Stimulated activated naive CD8-positive, alpha-beta T cell treated with anti-CD3 and anti-CD28 coated beads, Interleukin-15, Interleukin-2, amounts not matched to agents 100 U/mL and 50 U/mL, for 24 hours (primary cell): ENCODE data around the gene TMEM221.

Experiments
- ATAC-seq: fragments of 150-1000 bp; cut with Tn5 transposase; one replicate; pipeline ENCODE4 v1.10.0; 2021
- DNase-seq: peaks from one replicate; pipeline ENCODE4 v3.0.0; 2021

Gene TMEM221

GRCh38 chr19:17441241-17442021, 7.0 kb downstream of the TMEM221 start:
- DNase-seq (no peak), ATAC-seq (peak; percentile 66)

- ATAC-seq, result no peak
- no peak for DNase-seq
Measured at GRCh38 chr19:17436874-17437267, 11.6 kb downstream of the TMEM221 start.

- ATAC-seq, result no peak
- DNase-seq, result no peak
Measured at GRCh38 chr19:17436094-17436873, 12.2 kb downstream of the TMEM221 start.

- no peak for ATAC-seq
- no peak for DNase-seq
Measured at GRCh38 chr19:17435218-17435617, 13.2 kb downstream of the TMEM221 start.

GRCh38 chr19:17431417-17431816, 17.1 kb downstream of the TMEM221 start:
- no peak for DNase-seq
- no peak for ATAC-seq

- ATAC-seq (no peak), DNase-seq (no peak)
Measured at GRCh38 chr19:17429641-17430113, 18.8 kb downstream of the TMEM221 start.

- DNase-seq, result peak; percentile 50
- peak; percentile 25 for ATAC-seq
Measured at GRCh38 chr19:17424743-17425365, 23.6 kb downstream of the TMEM221 start.

GRCh38 chr19:17423429-17424208, 24.8 kb downstream of the TMEM221 start:
- DNase-seq, result no peak
- ATAC-seq, result no peak

- no peak for ATAC-seq
Measured at GRCh38 chr19:17421942-17422341, 26.5 kb downstream of the TMEM221 start.

GRCh38 chr19:17420475-17420924, 28.0 kb downstream of the TMEM221 start:
- peak; percentile 58 for DNase-seq

More at GRCh38 chr19:17421942-17422341, 26.5 kb downstream of the TMEM221 start:
- DNase-seq, result no peak

GRCh38 chr19:17419621-17420474, 28.6 kb downstream of the TMEM221 start, which contains the start of gene MVB12A:
Gene MVB12A, plus strand, starts transcription at chr19:17420047. Its CDS starts 89 bp downstream, at chr19:17420136.
- DNase-seq (peak; percentile 97), ATAC-seq (peak; percentile 96)

More at GRCh38 chr19:17420475-17420924, 28.0 kb downstream of the TMEM221 start:
- ATAC-seq, result peak; percentile 34

- ATAC-seq (no peak), DNase-seq (no peak)
Measured at GRCh38 chr19:17419154-17419620, 29.3 kb downstream of the TMEM221 start.

GRCh38 chr19:17418710-17419109, 29.8 kb downstream of the TMEM221 start:
- DNase-seq (no peak), ATAC-seq (no peak)

GRCh38 chr19:17415121-17415520, 33.3 kb downstream of the TMEM221 start:
- DNase-seq (no peak), ATAC-seq (no peak)

GRCh38 chr19:17414097-17414496, 34.4 kb downstream of the TMEM221 start:
- DNase-seq (no peak), ATAC-seq (no peak)

GRCh38 chr19:17411801-17412200, 36.7 kb downstream of the TMEM221 start:
- ATAC-seq (no peak), DNase-seq (no peak)

- ATAC-seq (no peak), DNase-seq (no peak)
Measured at GRCh38 chr19:17409990-17410389, 38.5 kb downstream of the TMEM221 start.

- ATAC-seq, result no peak
- DNase-seq, result no peak
Measured at GRCh38 chr19:17406887-17407196, 41.6 kb downstream of the TMEM221 start.

GRCh38 chr19:17406046-17406886, 42.2 kb downstream of the TMEM221 start:
- peak; percentile 48 for DNase-seq
- ATAC-seq, result no peak
